HG02759 (cell line): ENCODE results near the gene BEST4.
"Not testable (repeated sequence)": the region's sequence is repeated elsewhere in the genome, so short reads cannot be mapped to it uniquely, and the experiment has no call there.

Experiments
- ATAC-seq: cut with Tn5 transposase; IDR thresholded peaks from one replicate; pipeline ENCODE4 v1.9.1; 2021; ENCODE audit warnings: mild to moderate bottlenecking, moderate library complexity; ENCODE audit not compliant: unreplicated experiment

Gene BEST4

DNA sequence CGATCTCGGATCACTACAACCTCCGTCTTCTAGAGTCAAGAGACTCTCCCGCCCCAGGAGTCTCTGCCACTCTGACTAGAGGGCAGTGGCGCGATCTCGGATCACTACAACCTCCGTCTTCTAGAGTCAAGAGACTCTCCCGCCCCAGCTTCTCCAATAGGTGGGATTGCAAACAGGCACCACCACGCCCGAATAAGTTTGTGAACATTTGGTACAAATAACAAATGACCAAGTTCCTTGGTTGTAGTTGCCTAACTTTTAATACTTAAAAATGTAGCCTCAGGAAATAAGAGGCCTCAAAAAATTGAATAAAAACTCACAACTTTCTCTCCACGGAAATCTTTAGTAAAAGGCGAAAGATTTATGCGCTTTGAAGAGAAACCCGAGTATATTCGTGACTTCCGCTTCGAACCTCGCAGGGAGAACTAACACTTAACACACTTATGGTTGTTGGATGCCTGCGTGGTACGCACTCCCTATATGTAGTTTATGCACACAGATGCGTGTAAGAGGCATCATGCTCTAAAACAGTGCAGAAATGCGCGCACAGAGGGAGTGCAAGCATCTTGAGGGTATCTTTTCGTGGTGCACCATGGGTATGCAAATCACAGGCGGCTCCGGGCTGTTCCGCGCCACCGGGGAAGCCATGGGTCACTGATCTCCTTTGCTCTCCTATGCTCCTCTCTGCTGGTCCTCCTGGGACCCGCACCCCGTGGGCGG, 31.8 kb upstream of the BEST4 start:
- peak; percentile 78 for ATAC-seq

DNA sequence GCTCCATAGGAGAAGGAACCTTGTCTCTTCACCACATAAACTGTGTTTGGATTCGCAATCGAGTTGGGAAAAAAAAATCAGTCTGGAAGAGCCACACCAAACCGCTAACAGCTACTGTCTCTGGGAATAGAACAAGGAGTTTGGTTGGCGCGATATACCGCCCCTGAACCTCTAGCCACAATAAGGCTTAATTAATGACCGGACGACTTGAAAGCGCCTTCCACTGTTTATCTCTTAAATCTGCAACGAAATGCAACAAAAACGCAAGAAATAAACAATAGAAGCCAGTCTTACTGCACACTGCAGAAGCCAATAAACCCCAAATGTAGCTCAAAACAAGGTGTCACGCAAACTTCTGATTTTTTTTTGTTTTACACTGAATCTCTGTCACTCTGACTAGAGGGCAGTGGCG, 31.2 kb upstream of the BEST4 start:
- no peak for ATAC-seq

DNA sequence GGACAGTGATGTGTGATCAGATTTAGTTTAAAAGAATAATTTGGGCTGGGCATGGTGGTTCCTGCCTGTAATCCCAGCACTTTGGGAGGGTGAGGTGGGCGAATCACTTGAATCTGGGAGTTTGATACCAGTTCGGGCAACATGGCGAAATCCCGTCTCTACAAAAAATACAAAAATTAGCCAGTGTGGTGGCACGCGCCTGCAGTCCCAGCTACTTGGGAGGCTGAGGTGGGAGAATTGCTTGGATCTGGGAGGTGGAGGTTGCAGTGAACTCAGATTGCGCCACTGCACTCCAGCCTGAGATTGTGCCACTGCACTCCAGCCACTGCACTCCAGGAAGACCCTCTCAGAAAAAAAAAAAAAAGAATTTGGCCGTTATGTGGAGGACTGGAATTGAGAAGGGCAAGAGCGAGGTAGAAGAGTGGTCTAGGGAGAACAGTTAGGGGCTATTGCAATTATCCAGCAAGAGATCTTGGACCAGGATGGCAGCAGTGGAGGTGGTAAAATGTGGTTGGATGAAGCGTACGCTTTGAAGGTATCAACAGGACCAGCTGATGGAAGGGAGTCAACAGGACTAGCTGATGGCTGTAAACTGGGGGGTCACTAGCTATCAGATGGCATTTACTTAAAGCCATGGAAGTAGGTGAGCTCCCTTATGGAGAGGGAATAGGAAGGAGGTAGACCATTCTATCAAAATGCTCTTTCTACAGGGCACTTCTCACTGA, 30.0 kb upstream of the BEST4 start:
- ATAC-seq, result no peak

DNA sequence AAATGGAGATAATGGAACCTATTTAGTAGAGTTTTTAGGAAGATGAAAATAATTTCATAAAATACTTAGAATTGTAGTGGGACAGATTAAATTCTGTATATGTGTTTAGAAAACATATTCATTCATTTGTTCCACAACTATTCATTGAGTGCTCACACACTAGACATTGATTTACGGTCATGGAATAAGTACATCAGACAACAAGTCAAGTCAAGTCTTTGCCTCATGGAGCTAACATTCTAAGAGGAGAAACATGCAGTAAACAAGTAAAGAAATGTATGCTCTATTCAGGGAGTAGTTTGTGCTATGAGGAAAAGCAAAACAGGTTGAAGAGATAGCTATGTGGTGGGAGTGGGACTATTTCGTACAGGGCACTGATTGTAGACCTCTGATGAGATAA, 29.3 kb upstream of the BEST4 start:
- ATAC-seq, result no peak

DNA sequence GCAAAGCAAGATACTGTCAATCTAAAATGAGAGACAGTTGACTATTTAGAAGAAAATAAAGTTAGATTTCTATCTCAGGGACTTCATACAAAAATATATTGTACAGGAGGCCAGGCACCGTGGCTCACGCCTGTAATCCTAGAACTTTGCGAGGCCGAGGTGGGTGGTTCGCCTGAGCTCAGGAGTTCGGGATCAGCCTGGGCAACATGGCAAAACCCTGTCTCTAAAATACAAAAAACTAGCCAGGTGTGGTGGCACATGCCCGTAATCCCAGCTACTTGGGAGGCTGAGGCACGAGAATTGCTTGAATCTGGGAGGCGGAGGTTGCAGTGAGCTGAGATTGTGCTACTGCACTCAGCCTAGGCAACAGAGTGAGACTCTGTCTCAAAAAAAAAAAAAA, 28.0 kb upstream of the BEST4 start:
- not testable (repeated sequence) for ATAC-seq

DNA sequence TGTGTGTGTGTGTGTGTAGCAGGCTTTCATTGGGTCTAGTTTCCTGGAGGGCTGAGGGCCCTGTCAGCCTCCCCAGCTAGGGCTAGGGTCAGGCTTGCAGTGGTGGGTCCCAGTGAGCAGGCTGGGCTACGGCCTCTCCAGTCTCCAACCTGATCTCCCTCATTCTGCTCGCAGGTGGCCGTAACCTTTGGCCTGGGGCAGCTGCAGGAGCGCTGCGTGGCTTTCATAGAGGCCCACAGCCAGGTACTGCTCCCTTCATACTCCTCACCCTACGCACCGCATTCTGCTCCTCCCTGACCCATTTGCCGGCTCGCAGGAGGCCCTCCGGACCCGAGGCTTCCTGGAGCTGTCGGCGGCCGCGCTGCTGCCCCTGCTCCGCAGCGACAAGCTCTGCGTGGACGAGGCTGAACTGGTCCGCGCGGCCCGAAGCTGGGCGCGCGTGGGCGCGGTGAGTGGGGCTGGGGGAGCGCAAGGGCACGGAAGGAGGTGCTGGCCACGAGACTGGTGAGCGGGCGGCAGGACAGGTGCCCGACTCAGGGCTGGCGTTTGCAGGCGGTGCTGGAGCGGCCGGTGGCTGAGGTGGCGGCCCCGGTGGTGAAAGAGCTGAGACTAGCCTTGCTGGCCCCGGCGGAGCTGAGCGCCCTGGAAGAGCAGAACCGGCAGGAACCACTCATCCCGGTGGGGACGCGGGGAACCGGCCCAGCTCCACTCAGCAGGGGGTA, 25.0 kb upstream of the BEST4 start:
- ATAC-seq, result no peak

DNA sequence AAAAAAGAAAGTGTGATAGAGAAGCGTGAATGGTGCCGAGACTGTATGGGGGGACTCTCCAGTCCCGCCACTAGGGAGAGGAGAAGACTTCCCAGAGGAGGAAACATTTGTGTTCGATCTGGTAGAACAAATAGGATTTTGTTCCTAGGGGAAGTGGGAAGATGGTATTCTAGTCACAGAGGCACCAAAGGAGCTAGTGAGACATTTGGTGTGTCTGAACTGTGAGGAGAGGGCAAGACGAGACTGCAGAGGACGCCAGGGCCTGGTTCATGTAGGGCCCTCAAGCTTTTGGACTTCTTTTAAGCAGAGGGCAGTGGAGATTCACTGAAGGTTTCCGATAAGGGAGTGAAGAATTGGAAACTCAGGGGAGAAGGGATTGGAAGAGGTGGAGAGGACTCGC, 23.3 kb upstream of the BEST4 start:
- ATAC-seq, result no peak

DNA sequence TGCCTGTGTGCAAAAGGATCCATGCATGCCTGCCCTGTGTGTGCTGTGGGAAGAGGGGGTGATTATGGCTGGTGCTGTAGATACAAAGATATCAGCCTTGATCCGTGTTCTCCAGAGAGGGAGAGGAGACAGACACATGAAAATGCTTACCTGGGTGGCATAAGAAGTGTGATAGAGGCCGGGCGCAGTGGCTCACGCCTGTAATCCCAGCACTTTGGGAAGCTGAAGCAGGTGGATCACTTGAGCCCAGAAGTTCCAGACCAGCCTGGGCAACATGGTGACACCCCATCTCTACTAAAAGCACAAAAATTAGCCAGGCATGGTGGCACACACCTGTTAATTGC, 22.8 kb upstream of the BEST4 start:
- ATAC-seq, result not testable (repeated sequence)

DNA sequence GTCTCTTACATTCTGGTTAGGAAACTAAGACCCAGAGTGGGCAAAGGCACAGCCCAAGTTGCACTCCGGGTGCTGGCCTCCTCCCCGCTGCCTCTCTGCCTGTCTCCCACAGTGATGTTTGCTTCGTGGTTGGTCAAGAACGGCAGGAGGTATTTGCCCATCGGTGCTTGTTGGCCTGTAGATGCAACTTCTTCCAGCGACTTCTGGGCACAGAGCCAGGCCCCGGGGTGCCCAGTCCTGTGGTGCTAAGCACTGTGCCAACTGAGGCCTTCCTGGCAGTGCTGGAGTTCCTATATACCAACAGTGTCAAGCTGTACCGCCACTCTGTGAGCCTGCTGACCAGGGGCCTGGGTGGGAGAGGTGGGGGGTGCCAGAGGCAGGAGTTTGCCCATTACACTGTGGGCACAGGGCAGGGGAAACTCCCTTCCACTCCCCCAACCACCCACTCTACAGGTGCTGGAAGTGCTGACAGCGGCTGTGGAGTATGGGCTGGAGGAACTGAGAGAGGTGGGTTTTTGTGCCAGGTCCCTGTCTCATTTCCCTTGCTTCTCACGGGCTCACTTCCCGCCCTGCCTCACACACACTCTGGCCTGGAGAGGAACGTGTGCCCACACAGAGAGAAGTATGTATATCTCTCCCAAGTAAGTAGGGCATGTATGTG, 22.3 kb upstream of the BEST4 start:
- no peak for ATAC-seq

DNA sequence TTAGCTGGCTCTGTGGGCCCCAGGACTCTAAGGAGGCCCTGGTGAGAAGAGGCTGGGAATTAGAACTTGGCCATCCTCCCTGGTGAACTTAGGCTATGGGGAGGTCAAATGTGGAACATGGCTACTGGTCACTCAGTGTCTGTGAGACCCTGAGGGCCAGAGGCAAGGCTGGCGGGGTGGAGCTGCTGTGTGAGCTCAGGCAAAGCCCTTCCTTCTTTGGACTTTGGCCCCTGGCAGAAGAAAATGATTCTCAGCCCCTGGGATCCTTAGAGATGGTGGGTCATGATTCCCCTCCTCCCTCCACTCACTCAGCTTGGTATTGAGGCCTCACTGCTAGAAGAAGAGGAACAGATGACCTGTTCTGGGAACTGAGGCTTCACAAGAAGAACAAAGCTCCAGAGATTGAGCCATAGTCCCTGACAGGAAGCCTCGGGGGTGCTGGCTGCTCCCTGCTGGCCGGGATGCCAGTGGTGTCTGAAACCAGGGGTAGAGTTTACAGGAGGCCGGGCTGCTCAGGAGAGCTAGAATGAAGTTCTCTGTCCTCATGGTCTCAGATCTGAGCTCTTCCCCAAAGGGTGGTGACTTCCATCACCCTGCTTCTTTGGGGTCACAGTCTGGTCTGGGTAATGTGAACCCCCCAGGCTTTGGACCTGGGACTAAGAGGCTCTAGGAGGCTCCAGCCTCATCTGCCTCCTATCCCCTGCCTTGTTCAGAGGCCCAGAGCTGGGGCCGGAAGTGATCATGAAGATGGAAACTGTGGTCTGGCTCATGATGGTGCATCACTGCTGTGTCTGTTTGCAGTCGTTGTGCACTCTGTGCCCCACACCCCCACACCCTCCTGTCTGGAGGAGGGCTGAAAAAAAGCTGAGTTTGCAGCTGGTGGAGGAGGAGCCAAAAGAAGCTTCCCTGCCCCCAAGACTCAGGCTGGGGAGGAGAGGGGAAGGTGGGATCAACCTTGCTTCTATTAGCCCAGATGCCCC, 21.3 kb upstream of the BEST4 start:
- peak; percentile 43 for ATAC-seq

DNA sequence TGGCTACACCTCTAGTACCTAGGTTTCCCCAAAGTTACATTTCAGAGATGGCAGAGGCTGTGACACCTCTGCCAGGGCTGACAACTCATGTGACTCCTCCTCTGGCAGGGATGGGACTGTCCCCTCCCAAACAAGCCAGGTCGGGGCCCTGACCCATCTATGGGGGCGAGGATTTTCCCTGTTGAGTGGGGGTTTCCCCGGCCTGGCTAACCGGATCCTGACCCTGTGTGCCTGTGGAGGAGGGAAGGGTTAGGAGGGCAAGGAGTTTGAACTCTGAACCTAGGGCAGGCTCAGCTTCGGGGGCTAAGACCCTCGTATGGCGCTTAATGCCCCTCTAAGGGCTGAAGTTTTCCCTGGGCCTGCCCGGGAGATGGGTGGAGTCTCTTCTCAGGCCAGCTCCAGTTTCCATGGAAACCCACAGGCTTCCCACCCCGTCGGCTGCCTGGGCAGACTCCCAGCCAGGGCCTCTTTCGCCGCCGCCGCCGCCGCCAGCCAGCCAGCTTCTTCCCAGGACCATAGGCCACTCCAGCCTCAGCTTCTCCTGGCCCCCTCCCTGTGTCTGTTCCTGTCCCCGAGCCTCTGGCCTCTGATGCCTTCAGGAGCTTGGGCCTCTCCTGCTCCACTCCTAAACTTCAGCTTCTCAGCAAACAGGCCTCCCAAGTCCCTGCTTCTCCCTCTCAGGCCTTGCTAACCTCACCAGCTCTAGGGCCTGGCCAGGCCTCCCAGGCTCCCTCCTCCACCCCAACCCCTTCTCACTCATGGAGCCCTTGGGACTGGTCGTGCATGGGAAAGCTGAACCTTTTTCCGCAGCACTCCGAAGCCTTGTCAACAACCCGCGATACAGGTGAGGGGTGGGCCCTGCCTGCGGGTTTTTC, 20.3 kb upstream of the BEST4 start, which contains the start of gene BTBD19:
TSS of gene BTBD19 (plus strand) at position 461 of the 875 bp plus-strand sequence. CDS start at position 759, 298 bp downstream.
- ATAC-seq, result peak; percentile 32

DNA sequence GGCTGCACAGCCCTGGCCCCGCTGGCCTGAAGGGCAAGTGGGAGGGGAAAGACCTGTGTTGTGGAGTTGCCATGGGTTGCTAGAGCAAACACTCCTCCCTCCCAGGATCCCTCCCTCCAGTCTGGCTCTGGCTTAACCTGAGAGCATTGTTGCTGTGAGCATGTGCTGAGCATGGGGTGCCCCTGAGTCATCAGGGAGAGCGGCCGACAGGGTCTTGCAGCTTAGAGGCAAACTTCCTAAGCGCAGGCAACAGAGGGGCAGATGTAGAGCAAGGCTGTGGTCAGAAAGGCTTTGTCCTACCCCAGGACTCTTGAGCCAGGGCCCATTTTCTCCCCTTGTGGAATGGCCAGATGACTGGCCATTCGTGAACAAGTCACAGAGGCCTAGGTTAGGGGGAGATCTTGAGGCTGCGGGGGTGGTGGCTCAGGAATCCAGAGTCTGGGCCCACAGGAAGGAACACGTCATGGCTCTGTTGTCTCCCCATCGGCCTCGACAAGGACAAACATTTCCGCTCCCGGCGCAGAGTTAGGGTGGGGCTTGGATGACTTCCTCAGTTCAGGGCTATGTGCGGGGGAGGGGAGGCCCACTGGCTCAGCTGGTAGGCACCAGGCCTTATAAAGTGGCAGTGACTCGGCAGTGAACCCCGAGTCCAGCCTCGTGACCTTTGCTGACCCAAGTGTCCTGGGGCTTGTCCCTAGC, 19.5 kb upstream of the BEST4 start:
- ATAC-seq, result peak; percentile 41

DNA sequence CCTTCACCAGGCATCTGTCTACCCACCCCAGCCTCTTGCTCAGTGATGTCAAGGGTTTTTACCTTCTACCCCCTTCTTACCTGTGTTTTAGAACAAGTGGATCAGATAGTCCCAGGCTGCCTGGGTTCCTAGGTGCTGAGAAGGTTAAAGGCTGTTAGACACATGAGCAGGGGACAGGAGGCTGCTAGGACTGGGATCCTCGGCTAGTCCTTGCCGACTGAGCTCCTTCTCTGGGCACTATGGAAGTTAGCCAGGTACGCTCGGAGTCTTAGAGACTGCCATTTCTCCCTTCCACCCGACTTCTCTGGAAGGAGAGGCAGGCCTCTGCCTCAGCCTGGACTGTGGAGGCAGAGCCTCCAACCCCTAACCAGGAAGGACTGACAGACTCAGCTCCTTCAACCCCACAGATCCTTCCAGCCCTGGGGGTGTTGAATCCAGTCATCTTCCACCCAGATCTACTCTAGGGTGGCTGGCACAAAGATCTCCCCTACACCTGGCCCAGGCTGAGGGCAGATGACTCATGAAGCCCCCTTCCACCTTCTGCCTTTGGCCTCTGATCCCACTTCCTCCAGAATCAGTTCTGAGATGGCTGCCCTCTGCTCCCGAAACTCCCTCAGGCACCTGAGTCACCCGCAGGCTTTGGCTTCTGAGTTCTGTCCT, 18.9 kb upstream of the BEST4 start, which contains the start of gene DYNLT4:
TSS of gene DYNLT4 (minus strand) at position 648 of the 660 bp plus-strand sequence. CDS start 683 bp downstream, outside the sequence.
- ATAC-seq, result no peak

DNA sequence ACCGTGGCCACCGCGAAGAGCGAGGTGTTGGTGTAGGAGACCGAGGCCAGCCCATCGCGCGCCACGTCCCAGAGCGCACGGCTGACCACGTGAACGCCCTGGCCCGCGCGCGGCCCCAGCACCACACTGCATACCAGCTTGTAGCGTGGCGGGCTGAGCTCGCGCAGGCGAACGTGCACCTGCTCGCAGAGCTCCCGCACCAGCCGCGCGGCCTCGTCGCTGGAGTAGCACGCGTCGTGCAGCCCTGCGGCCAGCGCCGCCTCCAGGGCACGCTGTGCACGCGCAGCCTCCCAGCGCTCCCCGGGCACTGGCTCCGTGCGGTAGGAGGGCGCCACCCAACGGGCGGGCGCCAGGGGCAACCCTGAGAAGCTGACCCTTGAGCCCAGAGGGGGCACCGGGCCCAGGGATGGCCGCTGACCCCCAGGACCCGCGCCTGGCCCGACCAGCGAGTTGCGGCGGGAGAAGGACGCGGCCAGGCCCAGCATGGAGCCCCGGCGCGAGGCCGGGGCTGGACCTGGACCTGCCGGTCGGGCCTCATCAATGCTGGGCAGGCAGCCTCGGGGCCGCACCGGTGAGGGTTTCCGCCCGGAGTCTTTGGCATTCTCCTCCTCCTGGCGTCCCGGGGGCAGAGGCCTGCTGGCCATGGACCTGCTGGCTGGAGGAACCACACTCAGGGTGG, 18.2 kb upstream of the BEST4 start:
- ATAC-seq, result no peak

DNA sequence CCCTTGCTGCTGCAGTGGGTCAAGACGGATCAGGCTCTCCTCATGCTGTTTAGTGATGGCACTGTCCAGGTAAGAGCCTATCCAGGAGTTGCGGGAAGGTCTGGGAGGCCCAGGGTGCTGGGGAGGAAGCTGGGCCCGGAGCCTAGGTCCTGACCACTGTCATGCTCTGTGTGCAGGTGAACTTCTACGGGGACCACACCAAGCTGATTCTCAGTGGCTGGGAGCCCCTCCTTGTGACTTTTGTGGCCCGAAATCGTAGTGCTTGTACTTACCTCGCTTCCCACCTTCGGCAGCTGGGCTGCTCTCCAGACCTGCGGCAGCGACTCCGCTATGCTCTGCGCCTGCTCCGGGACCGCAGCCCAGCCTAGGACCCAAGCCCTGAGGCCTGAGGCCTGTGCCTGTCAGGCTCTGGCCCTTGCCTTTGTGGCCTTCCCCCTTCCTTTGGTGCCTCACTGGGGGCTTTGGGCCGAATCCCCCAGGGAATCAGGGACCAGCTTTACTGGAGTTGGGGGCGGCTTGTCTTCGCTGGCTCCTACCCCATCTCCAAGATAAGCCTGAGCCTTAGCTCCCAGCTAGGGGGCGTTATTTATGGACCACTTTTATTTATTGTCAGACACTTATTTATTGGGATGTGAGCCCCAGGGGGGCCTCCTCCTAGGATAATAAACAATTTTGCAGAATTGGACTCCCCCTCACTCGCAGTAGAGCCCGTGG, 17.5 kb upstream of the BEST4 start:
- ATAC-seq, result no peak

DNA sequence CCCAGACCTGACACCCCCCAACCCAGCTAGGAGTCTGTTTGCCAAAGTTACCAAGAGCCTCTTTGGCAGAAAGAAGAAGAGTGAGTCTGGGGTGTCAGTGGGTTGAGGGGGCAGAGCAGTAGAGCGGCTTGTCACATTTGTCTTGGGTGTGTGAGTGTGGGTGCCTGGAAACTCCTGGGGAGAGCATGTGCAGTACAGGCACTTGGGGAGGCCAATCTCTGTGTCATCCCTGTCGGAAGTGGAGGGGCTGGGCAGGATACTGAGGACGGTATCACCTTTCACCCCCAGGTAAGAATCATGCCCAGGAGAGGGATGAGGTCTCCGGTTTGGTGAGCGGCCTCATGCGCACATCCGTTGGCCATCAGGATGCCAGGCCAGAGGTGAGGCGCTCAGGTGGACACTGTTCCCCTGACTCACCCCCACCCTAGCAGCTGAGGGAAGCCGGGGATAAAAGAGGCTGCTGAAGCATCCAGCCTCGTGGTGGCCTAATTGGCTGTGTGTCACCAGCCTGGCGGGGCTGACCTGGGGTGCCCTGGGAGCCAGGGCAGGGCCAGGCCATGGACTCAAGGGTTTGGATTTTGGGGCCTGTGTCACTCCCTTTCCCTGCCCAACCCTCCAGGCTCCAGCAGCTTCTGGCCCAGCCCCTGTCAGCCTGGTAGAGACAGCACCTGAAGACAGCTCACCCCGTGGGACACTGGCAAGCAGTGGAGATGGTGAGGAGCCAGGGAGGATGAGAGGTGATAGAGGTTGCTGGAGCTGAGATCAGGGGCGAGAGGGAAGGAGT, 15.5 kb upstream of the BEST4 start:
- ATAC-seq, result no peak
